ENCODE results near the gene RAB34. TPM values are rescaled to one million over a fixed set of nuclear protein-coding genes. Genes with fewer than 3 reads are reported as not detected.
"Not testable (repeated sequence)": the region's sequence is repeated elsewhere in the genome, so short reads cannot be mapped to it uniquely, and the experiment has no call there.

RAB34 gene
- polyA plus RNA-seq, 4 donors, result 179 to 191 (median 185) TPM

- DNase-seq (ENCODE audit: low read depth in 4 of 4, low spot score in 3 of 4), result no peak
Observed at GRCh38 chr17:28733346-28733745, 15.7 kb upstream of the RAB34 start.

GRCh38 chr17:28729950-28730330 is 12.3 kb upstream of the RAB34 start:
- no peak for DNase-seq (ENCODE audit: low read depth in 4 of 4, low spot score in 3 of 4)

- DNase-seq (ENCODE audit: low read depth in 4 of 4, low spot score in 3 of 4), result peak in 1 of 4 donors; percentile 80
Observed at GRCh38 chr17:28728364-28729200, 10.9 kb upstream of the RAB34 start, which contains the start of gene NEK8. Gene NEK8 (plus strand): TSS chr17:28728788. CDS start chr17:28728814, 26 bp downstream.

GRCh38 chr17:28726627-28727491 is 9.2 kb upstream of the RAB34 start:
- DNase-seq (ENCODE audit: low read depth in 4 of 4, low spot score in 3 of 4), result peak in 1 of 4 donors; percentile 89

- DNase-seq (ENCODE audit: low read depth in 4 of 4, low spot score in 3 of 4), result no peak
Observed at GRCh38 chr17:28726226-28726626, 8.6 kb upstream of the RAB34 start, which contains the start of gene TLCD1. Gene TLCD1 (minus strand): TSS chr17:28726233. CDS start chr17:28726097, 136 bp downstream.

- DNase-seq (ENCODE audit: low read depth in 4 of 4, low spot score in 3 of 4), result no peak
Observed at GRCh38 chr17:28725660-28726225, 8.1 kb upstream of the RAB34 start.

- no peak for DNase-seq (ENCODE audit: low read depth in 4 of 4, low spot score in 3 of 4)
Observed at GRCh38 chr17:28725166-28725659, 7.5 kb upstream of the RAB34 start.

GRCh38 chr17:28724500-28725165 is 7.0 kb upstream of the RAB34 start:
- no peak for DNase-seq (ENCODE audit: low read depth in 4 of 4, low spot score in 3 of 4)

- DNase-seq (ENCODE audit: low read depth in 4 of 4, low spot score in 3 of 4), result not testable (repeated sequence)
Observed at GRCh38 chr17:28723836-28724499, 6.3 kb upstream of the RAB34 start.

GRCh38 chr17:28723159-28723835 is 5.6 kb upstream of the RAB34 start:
- no peak for DNase-seq (ENCODE audit: low read depth in 4 of 4, low spot score in 3 of 4)

- no peak for DNase-seq (ENCODE audit: low read depth in 4 of 4, low spot score in 3 of 4)
Observed at GRCh38 chr17:28722417-28723158, 4.9 kb upstream of the RAB34 start.

GRCh38 chr17:28720997-28721329 is 3.3 kb upstream of the RAB34 start:
- DNase-seq (ENCODE audit: low read depth in 4 of 4, low spot score in 3 of 4), result not testable (repeated sequence)

- DNase-seq (ENCODE audit: low read depth in 4 of 4, low spot score in 3 of 4), result no peak
Observed at GRCh38 chr17:28720247-28720996, 2.8 kb upstream of the RAB34 start.

GRCh38 chr17:28719021-28719433 is 1.4 kb upstream of the RAB34 start:
- DNase-seq (ENCODE audit: low read depth in 4 of 4, low spot score in 3 of 4), result no peak

- DNase-seq (ENCODE audit: low read depth in 4 of 4, low spot score in 3 of 4), result peak in 1 of 4 donors; percentile 60
Observed at GRCh38 chr17:28718333-28719020, 809 bp upstream of the RAB34 start.

GRCh38 chr17:28716740-28717577 is 709 bp downstream of the RAB34 start:
- no peak for DNase-seq (ENCODE audit: low read depth in 4 of 4, low spot score in 3 of 4)

Data from left renal pelvis (tissue), 4 donors.